ENCODE measurements around the gene TNIP2. TPM values are rescaled to one million over a fixed set of nuclear protein-coding genes. Genes with fewer than 3 reads are reported as not detected.

TNIP2 gene
- total and polyA plus RNA-seq, 2 of the 13 experiments (the other 11 are each of a cell fraction or from before 2014, with no cell fraction given) = 25.6 to 38.0 TPM

DNA sequence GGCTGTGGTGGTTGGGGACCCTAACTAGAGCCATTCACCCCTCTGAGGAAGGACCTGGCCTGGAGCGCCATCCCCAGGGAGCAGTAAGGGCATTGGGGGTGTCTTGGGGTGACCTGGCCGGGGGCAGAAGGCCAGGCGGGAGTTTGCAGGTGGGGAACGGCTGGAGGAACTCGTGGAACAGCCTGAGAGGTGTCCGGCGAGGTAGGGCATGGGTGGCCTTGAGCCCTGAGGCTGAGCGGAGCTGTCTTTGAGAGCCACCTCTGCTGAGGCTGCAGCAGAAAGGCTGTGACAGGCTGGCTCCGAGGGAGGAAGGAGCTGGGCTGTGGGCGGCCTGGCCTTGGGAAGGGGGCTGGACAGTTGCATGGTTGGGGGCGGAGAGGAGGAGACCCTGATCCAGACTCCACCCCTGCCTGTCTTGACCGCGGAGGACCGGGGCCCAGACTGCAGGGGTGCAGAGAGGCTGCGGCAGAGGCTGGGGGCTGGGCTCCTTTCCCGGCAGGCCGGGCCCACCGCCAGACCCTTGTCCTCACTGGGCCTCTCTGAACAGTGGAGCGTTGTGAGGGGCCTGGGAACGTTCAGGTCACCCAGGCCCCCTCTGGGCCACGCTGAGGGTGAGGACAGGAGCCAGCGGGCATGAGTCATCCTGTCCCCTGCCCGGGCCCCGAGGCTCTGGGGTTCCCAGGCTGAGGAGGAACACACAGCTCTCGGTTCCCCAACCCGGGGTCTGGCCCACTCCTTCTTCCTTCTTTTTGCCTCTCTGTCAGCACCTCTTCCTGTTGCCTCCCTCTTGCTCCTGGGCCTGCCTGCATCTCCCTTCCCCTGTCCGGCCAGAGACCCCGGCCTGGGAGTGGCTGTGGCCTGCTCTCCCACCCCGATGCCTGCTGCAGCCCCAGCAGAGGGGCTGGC, 44.8 kb upstream of the TNIP2 start (continued):
- TF ChIP-seq ZBTB8A (CRISPR knock-in tag; IDR thresholded peaks at IDR 0.05; ENCODE audit: borderline replicate concordance, low read depth) = no peak
- TF ChIP-seq, protein P1, sequence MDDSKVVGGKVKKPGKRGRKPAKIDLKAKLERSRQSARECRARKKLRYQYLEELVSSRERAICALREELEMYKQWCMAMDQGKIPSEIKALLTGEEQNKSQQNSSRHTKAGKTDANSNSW (CRISPR knock-in tag; IDR thresholded peaks at IDR 0.05; ENCODE audit: borderline replicate concordance) = no peak
- peak; percentile 88 for TF ChIP-seq IKZF5 (CRISPR knock-in tag; IDR thresholded peaks at IDR 0.05)
- TF ChIP-seq ZNF781 (CRISPR knock-in tag; IDR thresholded peaks at IDR 0.05; ENCODE audit: borderline replicate concordance, not compliant biosample characterization) = peak; percentile 66
- TF ChIP-seq, protein P2, sequence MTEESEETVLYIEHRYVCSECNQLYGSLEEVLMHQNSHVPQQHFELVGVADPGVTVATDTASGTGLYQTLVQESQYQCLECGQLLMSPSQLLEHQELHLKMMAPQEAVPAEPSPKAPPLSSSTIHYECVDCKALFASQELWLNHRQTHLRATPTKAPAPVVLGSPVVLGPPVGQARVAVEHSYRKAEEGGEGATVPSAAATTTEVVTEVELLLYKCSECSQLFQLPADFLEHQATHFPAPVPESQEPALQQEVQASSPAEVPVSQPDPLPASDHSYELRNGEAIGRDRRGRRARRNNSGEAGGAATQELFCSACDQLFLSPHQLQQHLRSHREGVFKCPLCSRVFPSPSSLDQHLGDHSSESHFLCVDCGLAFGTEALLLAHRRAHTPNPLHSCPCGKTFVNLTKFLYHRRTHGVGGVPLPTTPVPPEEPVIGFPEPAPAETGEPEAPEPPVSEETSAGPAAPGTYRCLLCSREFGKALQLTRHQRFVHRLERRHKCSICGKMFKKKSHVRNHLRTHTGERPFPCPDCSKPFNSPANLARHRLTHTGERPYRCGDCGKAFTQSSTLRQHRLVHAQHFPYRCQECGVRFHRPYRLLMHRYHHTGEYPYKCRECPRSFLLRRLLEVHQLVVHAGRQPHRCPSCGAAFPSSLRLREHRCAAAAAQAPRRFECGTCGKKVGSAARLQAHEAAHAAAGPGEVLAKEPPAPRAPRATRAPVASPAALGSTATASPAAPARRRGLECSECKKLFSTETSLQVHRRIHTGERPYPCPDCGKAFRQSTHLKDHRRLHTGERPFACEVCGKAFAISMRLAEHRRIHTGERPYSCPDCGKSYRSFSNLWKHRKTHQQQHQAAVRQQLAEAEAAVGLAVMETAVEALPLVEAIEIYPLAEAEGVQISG (CRISPR knock-in tag; IDR thresholded peaks at IDR 0.05) = peak; percentile 44; the same call in 1 of the 2 replicates
- TF ChIP-seq ZC3H4 (CRISPR knock-in tag; IDR thresholded peaks at IDR 0.05; ENCODE audit: borderline replicate concordance) = no peak
- TF ChIP-seq ZNF780A (CRISPR knock-in tag; IDR thresholded peaks at IDR 0.05) = no peak
- peak; percentile 55; the same call in 1 of the 2 replicates for TF ChIP-seq CENPT (CRISPR knock-in tag; IDR thresholded peaks at IDR 0.05; ENCODE audit: low read depth)
- no peak for TF ChIP-seq RFX3 (CRISPR knock-in tag; IDR thresholded peaks at IDR 0.05)
- TF ChIP-seq SIN3A (IDR thresholded peaks at IDR 0.05; ENCODE audit: borderline replicate concordance, low read depth, low read length) = peak; percentile 31; the same call in 1 of the 2 replicates
- no peak for TF ChIP-seq SRF (IDR thresholded peaks at IDR 0.05; ENCODE audit: low read depth, low read length)
- peak; percentile 28; the same call in 1 of the 2 replicates for TF ChIP-seq ATF7-NPFF (CRISPR knock-in tag; IDR thresholded peaks at IDR 0.05; ENCODE audit: low read depth)
- TF ChIP-seq PRDM15 (CRISPR knock-in tag; IDR thresholded peaks at IDR 0.05) = peak; percentile 58; the same call in 1 of the 2 replicates
- TF ChIP-seq SETDB1 (CRISPR knock-in tag; IDR thresholded peaks at IDR 0.05; ENCODE audit: borderline replicate concordance) = no peak
- peak; percentile 75; the same call in 1 of the 2 replicates for TF ChIP-seq ZNF605 (CRISPR knock-in tag; IDR thresholded peaks at IDR 0.05)
- TF ChIP-seq ZNF720 (CRISPR knock-in tag; IDR thresholded peaks at IDR 0.05) = no peak
- TF ChIP-seq NR3C1 (CRISPR knock-in tag; IDR thresholded peaks at IDR 0.05) = no peak
- 0 out of 2 replicates have a peak, but pooled peaks have one; percentile 26 for TF ChIP-seq RAD21 (CRISPR knock-in tag; IDR thresholded peaks at IDR 0.05)
- peak; percentile 87; the same call in 1 of the 2 replicates for TF ChIP-seq PCBP1 (IDR thresholded peaks at IDR 0.05; ENCODE audit: borderline replicate concordance, low read depth, low read length)
- TF ChIP-seq RFX1 (IDR thresholded peaks at IDR 0.05) = no peak
- TF ChIP-seq SALL2 (CRISPR knock-in tag; IDR thresholded peaks at IDR 0.05) = peak; percentile 66; the same call in 1 of the 2 replicates
